HEK293 (cell line): Measurements from ENCODE around the gene ASPHD1.

Experiments used
- BCL11B ChIP-seq: fragments of 450-650 bp; formaldehyde crosslinking; IDR thresholded peaks from 2 replicates; pipeline ENCODE4 v1.5.1; 2016; ENCODE audit warnings: low read depth, missing biosample characterization, missing genetic modification characterization
- GLI2 ChIP-seq: fragments of 450-650 bp; formaldehyde crosslinking; IDR thresholded peaks from 2 replicates; pipeline ENCODE4; 2017; ENCODE audit warnings: missing biosample characterization, missing genetic modification characterization, low read depth, borderline replicate concordance
- KLF1 ChIP-seq: fragments of 450-650 bp; formaldehyde crosslinking; IDR thresholded peaks from 2 replicates; pipeline ENCODE4 v1.5.1; 2016; ENCODE audit warnings: missing biosample characterization, missing genetic modification characterization
- KLF10 ChIP-seq: fragments of 450-650 bp; IDR thresholded peaks from 2 replicates; pipeline ENCODE4 v1.5.1; 2018; ENCODE audit warnings: missing biosample characterization, mild to moderate bottlenecking, missing genetic modification characterization
- MEIS1 ChIP-seq: sonication (generic); formaldehyde crosslinking; IDR thresholded peaks from 2 replicates; pipeline ENCODE4 v1.8.1; 2022; ENCODE audit warnings: missing genetic modification reagents, mild to moderate bottlenecking, borderline replicate concordance
- MZF1 ChIP-seq: fragments of 450-650 bp; formaldehyde crosslinking; IDR thresholded peaks from 2 replicates; pipeline ENCODE4 v1.5.1; 2017; ENCODE audit warnings: missing biosample characterization, missing genetic modification characterization, borderline replicate concordance
- OSR2 ChIP-seq: fragments of 450-650 bp; formaldehyde crosslinking; IDR thresholded peaks from 2 replicates; pipeline ENCODE4 v1.5.1; 2016; ENCODE audit warnings: missing biosample characterization, missing genetic modification characterization
- ZNF174 ChIP-seq: fragments of 450-650 bp; formaldehyde crosslinking; IDR thresholded peaks from 2 replicates; pipeline ENCODE4 v1.5.0; 2017; ENCODE audit warnings: missing biosample characterization, mild to moderate bottlenecking, missing genetic modification characterization
- ZNF184 ChIP-seq: fragments of 450-650 bp; IDR thresholded peaks from 2 replicates; pipeline ENCODE4 v1.5.1; 2018; ENCODE audit warnings: missing biosample characterization, mild to moderate bottlenecking, missing genetic modification characterization
- ZNF221 ChIP-seq: fragments of 450-650 bp; formaldehyde crosslinking; IDR thresholded peaks from 2 replicates; pipeline ENCODE4 v1.5.1; 2017; ENCODE audit warnings: missing biosample characterization, missing genetic modification characterization, borderline replicate concordance
- ZNF24 ChIP-seq: fragments of 450-650 bp; formaldehyde crosslinking; IDR thresholded peaks from 2 replicates; pipeline ENCODE4 v1.5.1; 2016; ENCODE audit warnings: missing biosample characterization, missing genetic modification characterization
- ZNF366 ChIP-seq: fragments of 450-650 bp; formaldehyde crosslinking; conservative IDR thresholded peaks from 2 replicates; pipeline ENCODE4 v1.5.1; 2016; ENCODE audit warnings: missing biosample characterization, missing genetic modification characterization
- ZNF391 ChIP-seq: fragments of 450-650 bp; formaldehyde crosslinking; IDR thresholded peaks from 2 replicates; pipeline ENCODE4 v1.5.1; 2016; ENCODE audit warnings: low read depth, missing biosample characterization, missing genetic modification characterization, borderline replicate concordance
- ZNF423 ChIP-seq: fragments of 450-650 bp; formaldehyde crosslinking; IDR thresholded peaks from 2 replicates; pipeline ENCODE4 v1.5.1; 2016; ENCODE audit warnings: missing biosample characterization, missing genetic modification characterization
- ZNF521 ChIP-seq: fragments of 450-650 bp; formaldehyde crosslinking; IDR thresholded peaks from 2 replicates; pipeline ENCODE4 v1.5.1; 2017; ENCODE audit warnings: missing biosample characterization, mild to moderate bottlenecking, missing genetic modification characterization
- ZNF555 ChIP-seq: fragments of 450-650 bp; formaldehyde crosslinking; conservative IDR thresholded peaks from 2 replicates; pipeline ENCODE4 v1.5.1; 2017; ENCODE audit warnings: missing biosample characterization, mild to moderate bottlenecking, missing genetic modification characterization, inconsistent platforms
- ZNF561 ChIP-seq: fragments of 450-650 bp; IDR thresholded peaks from 2 replicates; pipeline ENCODE4 v1.5.1; 2018; ENCODE audit warnings: missing biosample characterization, missing genetic modification characterization, borderline replicate concordance
- ZNF600 ChIP-seq: fragments of 450-650 bp; formaldehyde crosslinking; IDR thresholded peaks from 2 replicates; pipeline ENCODE4 v1.5.1; 2016; ENCODE audit warnings: missing biosample characterization, missing genetic modification characterization
- ZNF76 ChIP-seq: fragments of 450-650 bp; formaldehyde crosslinking; IDR thresholded peaks from 2 replicates; pipeline ENCODE4; 2016; ENCODE audit warnings: low read depth, missing biosample characterization, missing genetic modification characterization, borderline replicate concordance
- ZNF792 ChIP-seq: fragments of 450-650 bp; formaldehyde crosslinking; IDR thresholded peaks from 2 replicates; pipeline ENCODE4 v1.5.1; 2016; ENCODE audit warnings: missing biosample characterization, missing genetic modification characterization
- ZSCAN16 ChIP-seq: fragments of 450-650 bp; formaldehyde crosslinking; IDR thresholded peaks from 2 replicates; pipeline ENCODE4 v1.5.1; 2016; ENCODE audit warnings: missing biosample characterization, missing genetic modification characterization
- ZSCAN30 ChIP-seq: fragments of 450-650 bp; IDR thresholded peaks from 2 replicates; pipeline ENCODE4 v1.5.1; 2018; ENCODE audit warnings: missing biosample characterization, mild to moderate bottlenecking, missing genetic modification characterization, moderate library complexity
- TF ChIP-seq, protein P1 (sequence below): fragments of 450-650 bp; formaldehyde crosslinking; IDR thresholded peaks from 2 replicates; pipeline ENCODE4 v1.5.1; 2016; ENCODE audit warnings: missing biosample characterization, missing genetic modification characterization
- TF ChIP-seq, protein P2 (sequence below): fragments of 450-650 bp; formaldehyde crosslinking; IDR thresholded peaks from 2 replicates; pipeline ENCODE4 v1.5.1; 2017; ENCODE audit warnings: missing biosample characterization, missing genetic modification characterization
- TF ChIP-seq, protein P3 (sequence below): fragments of 450-650 bp; formaldehyde crosslinking; IDR thresholded peaks from 2 replicates; pipeline ENCODE4; 2016; ENCODE audit warnings: missing biosample characterization, missing genetic modification characterization
- TF ChIP-seq, protein P4 (sequence below): fragments of 450-650 bp; formaldehyde crosslinking; IDR thresholded peaks from 2 replicates; pipeline ENCODE4 v1.5.1; 2016; ENCODE audit warnings: missing biosample characterization, missing genetic modification characterization
- TF ChIP-seq, protein P5 (sequence below): fragments of 450-650 bp; formaldehyde crosslinking; IDR thresholded peaks from 2 replicates; pipeline ENCODE4 v1.5.1; 2017; ENCODE audit warnings: missing biosample characterization, mild to moderate bottlenecking, missing genetic modification characterization, moderate library complexity
- TF ChIP-seq, protein P6 (sequence below): fragments of 450-650 bp; formaldehyde crosslinking; IDR thresholded peaks from 2 replicates; pipeline ENCODE4 v1.5.1; 2016; ENCODE audit warnings: missing biosample characterization, missing genetic modification characterization

ASPHD1 gene

DNA sequence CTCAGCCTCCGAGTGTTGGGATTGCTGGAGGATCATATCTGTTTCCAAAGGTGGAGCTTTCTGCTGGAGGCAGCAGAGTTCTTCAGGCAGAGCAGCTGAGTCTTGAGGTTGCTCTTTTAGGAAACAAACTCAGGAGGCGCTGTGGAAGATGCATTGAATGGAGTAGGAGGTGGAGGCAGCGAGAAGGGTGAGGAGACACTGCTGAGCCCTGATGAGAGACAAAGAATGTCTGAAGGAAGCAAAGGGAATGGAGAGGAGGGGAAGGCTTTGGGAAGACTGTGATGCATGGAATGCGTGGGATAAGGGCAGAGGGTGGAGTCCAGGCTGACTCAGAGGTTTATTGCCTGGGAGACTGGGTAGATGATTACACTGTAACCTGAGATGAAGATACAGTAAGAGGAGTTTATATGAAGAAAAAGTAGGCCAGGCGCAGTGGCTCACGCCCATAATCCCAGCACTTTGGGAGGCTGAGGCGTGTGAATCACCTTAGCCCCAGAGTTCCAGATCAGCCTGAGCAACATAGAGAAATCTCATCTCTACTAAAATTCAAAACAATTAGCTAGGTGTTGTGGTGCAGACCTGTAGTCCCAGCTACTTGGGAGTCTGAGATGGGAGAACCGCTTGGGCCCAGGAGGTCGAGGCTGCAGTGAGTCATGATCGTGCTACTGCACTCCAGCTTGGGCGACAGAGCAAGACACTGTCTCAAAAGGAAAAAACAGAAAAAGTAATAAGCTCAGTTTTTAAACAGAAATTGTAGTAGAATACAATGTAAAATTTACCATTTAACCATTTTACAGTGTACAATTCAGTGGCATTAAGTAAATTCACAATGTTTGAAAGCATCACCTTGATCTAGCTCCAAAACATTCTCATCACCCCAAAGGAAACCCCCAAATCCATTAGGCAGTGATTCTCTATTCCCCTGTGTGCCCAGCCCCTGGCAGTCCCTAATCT is 43.8 kb downstream of the ASPHD1 start (continued):
- TF ChIP-seq, protein P1, sequence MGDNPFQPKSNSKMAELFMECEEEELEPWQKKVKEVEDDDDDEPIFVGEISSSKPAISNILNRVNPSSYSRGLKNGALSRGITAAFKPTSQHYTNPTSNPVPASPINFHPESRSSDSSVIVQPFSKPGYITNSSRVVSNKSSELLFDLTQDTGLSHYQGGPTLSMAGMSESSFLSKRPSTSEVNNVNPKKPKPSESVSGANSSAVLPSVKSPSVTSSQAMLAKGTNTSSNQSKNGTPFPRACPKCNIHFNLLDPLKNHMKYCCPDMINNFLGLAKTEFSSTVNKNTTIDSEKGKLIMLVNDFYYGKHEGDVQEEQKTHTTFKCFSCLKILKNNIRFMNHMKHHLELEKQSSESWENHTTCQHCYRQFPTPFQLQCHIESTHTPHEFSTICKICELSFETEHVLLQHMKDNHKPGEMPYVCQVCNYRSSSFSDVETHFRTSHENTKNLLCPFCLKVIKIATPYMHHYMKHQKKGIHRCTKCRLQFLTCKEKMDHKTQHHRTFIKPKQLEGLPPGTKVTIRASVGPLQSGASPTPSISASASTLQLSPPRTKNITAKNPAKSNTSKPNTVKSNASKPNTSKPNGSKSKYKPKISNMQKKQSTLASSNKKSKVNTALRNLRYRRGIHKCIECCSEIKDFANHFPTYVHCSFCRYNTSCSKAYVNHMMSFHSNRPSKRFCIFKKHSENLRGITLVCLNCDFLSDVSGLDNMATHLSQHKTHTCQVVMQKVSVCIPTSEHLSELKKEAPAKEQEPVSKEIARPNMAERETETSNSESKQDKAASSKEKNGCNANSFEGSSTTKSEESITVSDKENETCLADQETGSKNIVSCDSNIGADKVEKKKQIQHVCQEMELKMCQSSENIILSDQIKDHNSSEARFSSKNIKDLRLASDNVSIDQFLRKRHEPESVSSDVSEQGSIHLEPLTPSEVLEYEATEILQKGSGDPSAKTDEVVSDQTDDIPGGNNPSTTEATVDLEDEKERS (tag by site-specific recombination): no peak
- TF ChIP-seq GLI2: no peak
- peak; percentile 99 for TF ChIP-seq ZNF600
- TF ChIP-seq ZNF76 (tag by site-specific recombination): peak; percentile 85
- no peak for TF ChIP-seq MEIS1 (CRISPR knock-in tag)
- TF ChIP-seq, protein P2, sequence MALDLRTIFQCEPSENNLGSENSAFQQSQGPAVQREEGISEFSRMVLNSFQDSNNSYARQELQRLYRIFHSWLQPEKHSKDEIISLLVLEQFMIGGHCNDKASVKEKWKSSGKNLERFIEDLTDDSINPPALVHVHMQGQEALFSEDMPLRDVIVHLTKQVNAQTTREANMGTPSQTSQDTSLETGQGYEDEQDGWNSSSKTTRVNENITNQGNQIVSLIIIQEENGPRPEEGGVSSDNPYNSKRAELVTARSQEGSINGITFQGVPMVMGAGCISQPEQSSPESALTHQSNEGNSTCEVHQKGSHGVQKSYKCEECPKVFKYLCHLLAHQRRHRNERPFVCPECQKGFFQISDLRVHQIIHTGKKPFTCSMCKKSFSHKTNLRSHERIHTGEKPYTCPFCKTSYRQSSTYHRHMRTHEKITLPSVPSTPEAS: no peak
- no peak for TF ChIP-seq ZSCAN30 (tag by site-specific recombination)
- TF ChIP-seq ZNF521 (tag by site-specific recombination): no peak
- peak; percentile 56 for TF ChIP-seq KLF10 (tag by site-specific recombination)
- TF ChIP-seq ZNF561 (tag by site-specific recombination): peak; percentile 75; the same call in 1 of the 2 replicates
- peak; percentile 99 for TF ChIP-seq KLF1 (tag by site-specific recombination)
- no peak; the same call in 1 of the 2 replicates for TF ChIP-seq ZNF391 (tag by site-specific recombination)
- TF ChIP-seq, protein P3, sequence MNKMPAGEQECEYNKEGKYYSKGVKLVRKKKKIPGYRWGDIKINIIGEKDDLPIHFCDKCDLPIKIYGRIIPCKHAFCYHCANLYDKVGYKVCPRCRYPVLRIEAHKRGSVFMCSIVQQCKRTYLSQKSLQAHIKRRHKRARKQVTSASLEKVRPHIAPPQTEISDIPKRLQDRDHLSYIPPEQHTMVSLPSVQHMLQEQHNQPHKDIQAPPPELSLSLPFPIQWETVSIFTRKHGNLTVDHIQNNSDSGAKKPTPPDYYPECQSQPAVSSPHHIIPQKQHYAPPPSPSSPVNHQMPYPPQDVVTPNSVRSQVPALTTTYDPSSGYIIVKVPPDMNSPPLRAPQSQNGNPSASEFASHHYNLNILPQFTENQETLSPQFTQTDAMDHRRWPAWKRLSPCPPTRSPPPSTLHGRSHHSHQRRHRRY (tag by site-specific recombination): no peak
- peak; percentile 89 for TF ChIP-seq ZNF24 (tag by site-specific recombination)
- TF ChIP-seq ZNF184 (tag by site-specific recombination): no peak; the same call in none of the 2 replicates
- no peak for TF ChIP-seq ZNF555
- no peak for TF ChIP-seq ZNF423
- TF ChIP-seq, protein P4, sequence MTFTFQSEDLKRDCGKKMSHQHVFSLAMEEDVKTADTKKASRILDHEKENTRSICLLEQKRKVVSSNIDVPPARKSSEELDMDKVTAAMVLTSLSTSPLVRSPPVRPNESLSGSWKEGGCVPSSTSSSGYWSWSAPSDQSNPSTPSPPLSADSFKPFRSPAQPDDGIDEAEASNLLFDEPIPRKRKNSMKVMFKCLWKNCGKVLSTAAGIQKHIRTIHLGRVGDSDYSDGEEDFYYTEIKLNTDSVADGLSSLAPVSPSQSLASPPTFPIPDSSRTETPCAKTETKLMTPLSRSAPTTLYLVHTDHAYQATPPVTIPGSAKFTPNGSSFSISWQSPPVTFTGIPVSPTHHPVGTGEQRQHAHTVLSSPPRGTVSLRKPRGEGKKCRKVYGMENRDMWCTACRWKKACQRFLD: no peak
- peak; percentile 97 for TF ChIP-seq ZNF366 (tag by site-specific recombination)
- TF ChIP-seq ZSCAN16: no peak
- TF ChIP-seq BCL11B (tag by site-specific recombination): no peak
- TF ChIP-seq ZNF174 (tag by site-specific recombination): no peak
- 0 out of 2 replicates have a peak, but pooled peaks have one; percentile 42 for TF ChIP-seq ZNF792 (tag by site-specific recombination)
- peak; percentile 95 for TF ChIP-seq OSR2
- TF ChIP-seq, protein P5, sequence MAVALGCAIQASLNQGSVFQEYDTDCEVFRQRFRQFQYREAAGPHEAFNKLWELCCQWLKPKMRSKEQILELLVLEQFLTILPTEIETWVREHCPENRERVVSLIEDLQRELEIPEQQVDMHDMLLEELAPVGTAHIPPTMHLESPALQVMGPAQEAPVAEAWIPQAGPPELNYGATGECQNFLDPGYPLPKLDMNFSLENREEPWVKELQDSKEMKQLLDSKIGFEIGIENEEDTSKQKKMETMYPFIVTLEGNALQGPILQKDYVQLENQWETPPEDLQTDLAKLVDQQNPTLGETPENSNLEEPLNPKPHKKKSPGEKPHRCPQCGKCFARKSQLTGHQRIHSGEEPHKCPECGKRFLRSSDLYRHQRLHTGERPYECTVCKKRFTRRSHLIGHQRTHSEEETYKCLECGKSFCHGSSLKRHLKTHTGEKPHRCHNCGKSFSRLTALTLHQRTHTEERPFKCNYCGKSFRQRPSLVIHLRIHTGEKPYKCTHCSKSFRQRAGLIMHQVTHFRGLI (tag by site-specific recombination): no peak
- TF ChIP-seq ZNF221: no peak
- TF ChIP-seq, protein P6, sequence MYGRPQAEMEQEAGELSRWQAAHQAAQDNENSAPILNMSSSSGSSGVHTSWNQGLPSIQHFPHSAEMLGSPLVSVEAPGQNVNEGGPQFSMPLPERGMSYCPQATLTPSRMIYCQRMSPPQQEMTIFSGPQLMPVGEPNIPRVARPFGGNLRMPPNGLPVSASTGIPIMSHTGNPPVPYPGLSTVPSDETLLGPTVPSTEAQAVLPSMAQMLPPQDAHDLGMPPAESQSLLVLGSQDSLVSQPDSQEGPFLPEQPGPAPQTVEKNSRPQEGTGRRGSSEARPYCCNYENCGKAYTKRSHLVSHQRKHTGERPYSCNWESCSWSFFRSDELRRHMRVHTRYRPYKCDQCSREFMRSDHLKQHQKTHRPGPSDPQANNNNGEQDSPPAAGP (tag by site-specific recombination): peak; percentile 99
- peak; percentile 70; the same call in 1 of the 2 replicates for TF ChIP-seq MZF1
